GM10266 (cell line): ENCODE results near the gene RPLP2.

Experiments
- DNase-seq: peaks from one replicate; pipeline ENCODE4 v3.0.0; 2012; ENCODE audit errors: extremely low spot score
- TF ChIP-seq, protein P1 (sequence below): IDR thresholded peaks from 2 replicates; pipeline ENCODE4 v1.5.1; 2012; ENCODE audit warnings: mild to moderate bottlenecking, low read depth; ENCODE audit not compliant: control insufficient read depth, insufficient read depth; ENCODE audit errors: missing control alignments

Gene RPLP2

DNA sequence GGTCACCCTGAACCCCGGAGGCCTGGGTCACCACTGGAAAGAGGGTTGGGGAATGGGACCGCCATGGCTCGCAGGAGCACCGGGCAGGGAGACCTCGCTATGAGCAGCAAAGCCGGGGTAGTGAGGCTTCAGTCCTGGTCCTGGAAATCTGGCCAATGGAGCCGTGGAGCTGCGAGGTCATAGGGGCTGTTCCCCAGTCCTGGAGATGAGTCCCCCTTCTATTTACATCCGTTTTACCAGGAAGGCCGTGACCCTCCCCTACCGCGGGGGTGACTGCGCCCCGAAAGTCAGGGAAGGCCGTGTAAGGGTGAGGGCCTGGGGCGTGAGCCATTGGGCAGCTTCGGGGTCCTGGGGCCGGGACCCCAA is 5.2 kb upstream of the RPLP2 start:
- DNase-seq: no peak
- TF ChIP-seq, protein P1, sequence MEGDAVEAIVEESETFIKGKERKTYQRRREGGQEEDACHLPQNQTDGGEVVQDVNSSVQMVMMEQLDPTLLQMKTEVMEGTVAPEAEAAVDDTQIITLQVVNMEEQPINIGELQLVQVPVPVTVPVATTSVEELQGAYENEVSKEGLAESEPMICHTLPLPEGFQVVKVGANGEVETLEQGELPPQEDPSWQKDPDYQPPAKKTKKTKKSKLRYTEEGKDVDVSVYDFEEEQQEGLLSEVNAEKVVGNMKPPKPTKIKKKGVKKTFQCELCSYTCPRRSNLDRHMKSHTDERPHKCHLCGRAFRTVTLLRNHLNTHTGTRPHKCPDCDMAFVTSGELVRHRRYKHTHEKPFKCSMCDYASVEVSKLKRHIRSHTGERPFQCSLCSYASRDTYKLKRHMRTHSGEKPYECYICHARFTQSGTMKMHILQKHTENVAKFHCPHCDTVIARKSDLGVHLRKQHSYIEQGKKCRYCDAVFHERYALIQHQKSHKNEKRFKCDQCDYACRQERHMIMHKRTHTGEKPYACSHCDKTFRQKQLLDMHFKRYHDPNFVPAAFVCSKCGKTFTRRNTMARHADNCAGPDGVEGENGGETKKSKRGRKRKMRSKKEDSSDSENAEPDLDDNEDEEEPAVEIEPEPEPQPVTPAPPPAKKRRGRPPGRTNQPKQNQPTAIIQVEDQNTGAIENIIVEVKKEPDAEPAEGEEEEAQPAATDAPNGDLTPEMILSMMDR: no peak

DNA sequence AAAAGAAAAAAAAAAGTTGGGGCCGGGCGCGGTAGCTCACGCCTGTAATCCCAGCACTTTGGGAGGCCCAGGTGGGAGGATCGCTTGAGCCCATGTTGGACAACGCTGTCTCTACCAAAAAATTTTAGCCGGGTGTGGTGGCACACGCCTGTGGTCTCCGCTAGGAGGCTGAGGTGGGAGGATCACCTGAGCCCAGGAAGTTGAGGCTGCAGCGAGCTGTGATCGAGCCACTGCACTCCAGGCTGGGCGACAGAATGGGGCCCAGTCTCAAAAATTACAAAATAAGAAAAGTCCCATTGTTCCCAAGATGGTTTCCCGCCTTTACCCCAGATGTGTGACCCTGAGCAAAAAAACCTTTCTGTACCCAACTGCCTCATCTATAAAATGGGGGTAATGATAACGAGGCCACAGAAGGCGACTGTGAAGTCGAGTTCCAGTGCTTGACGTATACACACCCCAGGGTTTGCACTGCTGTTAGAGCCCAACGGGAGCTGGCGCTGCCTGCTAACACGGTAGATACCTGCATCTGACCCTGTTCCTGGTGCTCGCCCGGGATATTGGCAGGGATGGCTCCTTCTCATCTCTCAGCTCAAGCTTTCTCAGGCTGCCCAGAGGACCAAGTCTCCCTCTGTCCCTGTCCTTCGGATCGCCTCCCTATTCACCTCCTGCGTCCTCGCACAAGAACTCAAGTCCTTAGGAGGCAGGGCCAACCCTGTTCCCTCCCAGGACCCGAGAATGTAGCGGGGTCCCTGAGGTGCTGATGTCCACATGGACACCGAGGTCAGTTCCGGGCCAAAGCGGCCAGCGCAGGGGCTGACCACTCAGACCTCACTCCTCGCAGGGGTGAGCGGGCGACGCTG is 1.1 kb upstream of the RPLP2 start:
- TF ChIP-seq, protein P1: peak; percentile 6
- no peak for DNase-seq

DNA sequence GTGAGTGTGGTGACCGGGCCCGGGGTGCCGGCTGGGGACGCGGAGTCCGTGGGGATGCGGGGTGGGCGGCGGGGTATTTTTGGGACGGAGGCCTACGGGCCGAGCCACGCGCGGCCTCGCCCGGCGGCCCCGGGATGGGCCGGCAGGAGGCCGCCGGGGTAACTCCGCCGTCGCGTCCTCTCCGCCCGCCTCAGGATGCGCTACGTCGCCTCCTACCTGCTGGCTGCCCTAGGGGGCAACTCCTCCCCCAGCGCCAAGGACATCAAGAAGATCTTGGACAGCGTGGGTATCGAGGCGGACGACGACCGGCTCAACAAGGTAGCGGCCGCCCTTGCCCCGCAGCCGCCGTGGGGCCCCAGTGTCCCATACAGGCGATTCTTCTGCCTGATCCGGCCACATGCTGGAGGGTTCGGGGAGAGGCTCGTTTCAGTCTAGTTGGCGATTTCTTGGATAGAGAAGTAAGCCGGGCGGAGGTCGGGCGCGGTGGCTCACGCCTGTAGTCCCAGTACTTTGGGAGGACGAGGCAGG is 337 bp downstream of the RPLP2 start:
- no peak for DNase-seq
- TF ChIP-seq, protein P1: no peak

DNA sequence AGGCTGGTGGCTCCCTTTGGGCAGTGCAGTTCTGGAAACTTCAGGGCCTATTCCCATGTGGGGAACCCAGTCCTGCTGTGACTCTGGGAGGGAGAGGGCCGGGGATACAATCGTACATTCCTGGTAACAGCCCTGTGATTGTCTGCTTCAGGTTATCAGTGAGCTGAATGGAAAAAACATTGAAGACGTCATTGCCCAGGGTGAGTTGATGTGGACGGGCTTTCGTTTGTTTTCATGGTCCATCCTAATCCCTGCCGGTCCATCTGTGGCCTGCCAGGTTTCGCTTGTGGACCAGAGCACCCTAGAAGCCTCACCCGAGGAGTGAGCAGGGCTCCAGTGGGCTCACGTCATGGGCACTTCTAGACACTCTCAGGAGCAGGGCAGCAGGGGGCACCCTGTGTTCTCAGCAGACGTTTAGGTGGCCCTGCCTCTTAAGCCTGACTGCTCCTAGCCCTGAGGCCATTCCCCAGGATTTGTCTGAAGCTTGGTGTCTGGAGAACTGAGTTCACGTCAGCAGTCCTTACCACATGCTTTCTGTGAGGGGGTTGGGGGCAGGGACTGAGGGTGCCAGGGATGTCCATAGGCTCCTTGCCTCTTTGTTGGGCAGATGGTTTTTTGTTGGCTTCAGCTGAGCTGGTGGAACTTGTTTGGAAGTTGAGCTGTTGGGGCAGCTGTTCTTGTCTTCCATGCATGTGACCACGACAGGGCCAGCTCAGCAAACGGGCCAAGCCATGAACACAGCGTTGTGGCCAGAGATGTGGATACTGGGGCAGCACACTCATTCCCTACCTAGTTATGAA is 1.9 kb downstream of the RPLP2 start:
- DNase-seq: no peak

DNA sequence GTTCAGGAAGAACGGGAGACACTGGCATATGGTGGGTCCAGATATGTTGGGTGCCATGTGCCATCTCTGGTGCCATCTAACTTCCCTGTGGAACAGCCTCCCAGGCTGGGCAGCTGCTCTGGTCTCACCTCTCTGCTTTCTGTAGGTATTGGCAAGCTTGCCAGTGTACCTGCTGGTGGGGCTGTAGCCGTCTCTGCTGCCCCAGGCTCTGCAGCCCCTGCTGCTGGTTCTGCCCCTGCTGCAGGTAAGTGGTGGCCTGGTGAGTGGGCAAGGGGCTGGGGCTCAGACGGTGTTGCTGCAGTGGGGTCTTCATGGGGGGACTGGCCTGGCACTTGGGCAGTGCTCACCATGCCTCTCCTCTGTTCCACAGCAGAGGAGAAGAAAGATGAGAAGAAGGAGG is 2.6 kb downstream of the RPLP2 start:
- DNase-seq: no peak
- TF ChIP-seq, protein P1: no peak

More for the DNA sequence above, 1.9 kb downstream of the RPLP2 start:
- TF ChIP-seq, protein P1: peak; percentile 21

DNA sequence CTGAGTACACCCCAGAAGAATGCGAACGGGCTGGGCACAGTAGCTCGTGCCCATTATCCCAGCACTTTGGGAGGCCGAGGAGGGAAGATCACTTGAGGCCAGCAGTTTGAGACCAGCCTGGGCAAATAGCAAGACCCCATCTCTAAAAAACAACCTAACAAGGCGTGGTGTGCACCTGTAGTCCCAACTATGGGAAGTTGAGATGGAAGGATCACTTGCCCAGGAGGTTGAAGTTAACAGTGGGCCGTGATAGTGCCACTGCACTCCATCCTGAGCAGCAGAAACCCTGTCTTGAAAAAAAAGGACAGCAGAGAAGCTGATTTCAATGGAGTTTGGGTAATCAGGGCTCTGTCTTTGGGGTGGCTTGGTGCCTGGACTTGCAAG is 3.3 kb downstream of the RPLP2 start:
- no peak for DNase-seq
- TF ChIP-seq, protein P1: no peak
